ENCODE data around the gene SPDYE17. TPM values are rescaled to one million over a fixed set of nuclear protein-coding genes. Genes with fewer than 3 reads are reported as not detected.

The SPDYE17 gene
- total and polyA plus RNA-seq, 2 of the 8 experiments (the other 6 are each of a cell fraction or from before 2014, with no cell fraction given) = not detected

- Histone ChIP-seq H4K20me1 (replicated peaks in 1 of 2; ENCODE audit: control insufficient read depth in 1 of 2, insufficient read depth in 2 of 2, low read length in 2 of 2) (peaks cover 0 to 13% of the 10 kb centered on the region in 2 experiments), H3K23me2 (ENCODE audit: low read depth, low read length) (peaks cover 20% of the 10 kb centered on the region; the same call in 1 of the 2 replicates), H3K27me3 (replicated peaks in 1 of 4; ENCODE audit: control insufficient read depth in 3 of 4, extremely low read depth in 1 of 4, insufficient read depth in 3 of 4, low read length in 3 of 4) (no peaks in the 10 kb centered on the region), H2BK15ac (ENCODE audit: low read length) (no peak overlapping the region), H3K18ac (ENCODE audit: extremely low read depth, low read length) (no peak overlapping the region), H4K8ac (ENCODE audit: extremely low read depth, insufficient read depth, low read length) (no peak overlapping the region; the same call in 1 of the 2 replicates), H4K5ac (ENCODE audit: insufficient read length, low read depth, low read length) (no peak overlapping the region), H3K9ac (replicated peaks in 1 of 4; ENCODE audit: extremely low read depth in 1 of 4, low read depth in 3 of 4, low read length in 3 of 4) (no peak overlapping the region), H3K56ac (replicated peaks; ENCODE audit: insufficient read length, low read depth, low read length) (no peak overlapping the region), H3K23ac (ENCODE audit: insufficient read length) (no peak overlapping the region), H3K4me3 (ENCODE audit: extremely low read depth in 1 of 4, insufficient read depth in 2 of 4, low read depth in 3 of 4, low read length in 4 of 4) (no peak overlapping the region), H3K36me3 (ENCODE audit: control insufficient read depth in 2 of 4, insufficient read depth in 4 of 4, low read length in 3 of 4) (peaks cover 0 to 6% (median 0%) of the 10 kb centered on the region in 4 experiments; a peak in 2 of 8 replicates), H4K91ac (replicated peaks; ENCODE audit: insufficient read length, low read length) (no peak overlapping the region), H3K4me2 (ENCODE audit: insufficient read depth in 1 of 2, low read depth in 2 of 2, low read length in 2 of 2) (no peak overlapping the region), H2AFZ (ENCODE audit: low read length) (no peak overlapping the region), H3K4me1 (replicated peaks in 1 of 4; ENCODE audit: control insufficient read depth in 3 of 4, insufficient read depth in 4 of 4, low read length in 3 of 4) (no peaks in the 10 kb centered on the region), H3K14ac (ENCODE audit: insufficient read length) (no peak overlapping the region), H2BK20ac (ENCODE audit: low read length) (no peak overlapping the region), H3K27ac (ENCODE audit: low read depth, low read length) (no peak overlapping the region), H2BK120ac (replicated peaks; ENCODE audit: low read depth, low read length) (no peak overlapping the region), H3K79me2 (ENCODE audit: control insufficient read depth in 1 of 2, insufficient read depth in 2 of 2, low read length in 2 of 2) (no peaks in the 10 kb centered on the region), H3K9me3 (ENCODE audit: insufficient read depth in 2 of 2, low read depth in 1 of 2, low read length in 1 of 2) (no peaks in the 10 kb centered on the region), H3K79me1 (ENCODE audit: low read depth, low read length) (peaks cover 9% of the 10 kb centered on the region; the same call in 1 of the 2 replicates), H2AK5ac (ENCODE audit: low read depth, low read length) (no peak overlapping the region), H2BK12ac (ENCODE audit: low read depth, low read length) (no peak overlapping the region), H3K4ac (replicated peaks; ENCODE audit: insufficient read length, low read depth, low read length) (no peak overlapping the region), H2BK5ac (ENCODE audit: low read depth, low read length) (no peak overlapping the region)
- ChIA-PET CTCF (ENCODE audit: partially characterized antibody) (no interaction called here), POLR2A (ENCODE audit: partially characterized antibody) (no interaction called here)
- no peak for DNase-seq (ENCODE audit: low read depth in 1 of 2, low spot score in 2 of 2)
- FAIRE-seq = no peak
- no peak for TF ChIP-seq ZNF274 (IDR thresholded peaks at IDR 0.05; ENCODE audit: borderline replicate concordance, extremely low read depth, low read length)
- TF ChIP-seq RXRA (IDR thresholded peaks at IDR 0.05; ENCODE audit: insufficient read depth, low read depth, low read length) = no peak
- TF ChIP-seq CBX8 (IDR thresholded peaks at IDR 0.05; ENCODE audit: borderline replicate concordance, low read depth, low read length) = no peak
- no peak for TF ChIP-seq KDM5A (IDR thresholded peaks at IDR 0.05; ENCODE audit: low read length)
- no peak for TF ChIP-seq SP4 (IDR thresholded peaks at IDR 0.05; ENCODE audit: low read length)
- no peak for TF ChIP-seq TBP (IDR thresholded peaks at IDR 0.05; ENCODE audit: low read depth, low read length)
- 96 to 100% methylated on average over 2 of the region's 3 CpGs for WGBS, 2 experiments (ENCODE audit: extremely low coverage in 1 of 2, insufficient coverage in 1 of 2, insufficient read length in 1 of 2, insufficient replicate concordance in 2 of 2, low coverage in 1 of 2, low lambda C conversion rate in 2 of 2, missing lambda C conversion rate in 1 of 2)
Measured at GRCh38 chr7:76998285-76998589, 33.9 kb downstream of the SPDYE17 start.

All from H1 (cell line).